Suprapubic skin (tissue), 3 donors: Measurements from ENCODE around the gene MGAT5B.

Experiments
- CTCF ChIP-seq, 2 donors: fragments of 200-600 bp in 1 of 2; fragments of 450-650 bp in 1 of 2; sonication (generic) in 1 of 2; IDR thresholded peaks; one replicate each; pipeline ENCODE4 v1.5.1; 2016 to 2019; ENCODE audit warnings: antibody characterized with exemption in 2 of 2, mild to moderate bottlenecking in 1 of 2, moderate library complexity in 1 of 2
- EP300 ChIP-seq: sonication (generic); formaldehyde crosslinking; IDR thresholded peaks from one replicate; pipeline ENCODE4 v1.6.1; 2017; ENCODE audit warnings: antibody characterized with exemption

GRCh38 chr17:76844846-76845245 is 23.4 kb upstream of the MGAT5B start:
- TF ChIP-seq EP300 (no peak), CTCF (IDR thresholded peaks at IDR 0.05) (no peak)
